ENCODE data around the gene PRKCE.
A peak's percentile ranks its signal among the peaks of the same experiment; 100 is the strongest.

Gene PRKCE

GRCh38 chr2:45651415-45652089 lies at the start of gene PRKCE:
Gene PRKCE (plus strand): TSS chr2:45651675.
- DNase-seq (ENCODE audit: low read depth in 2 of 2), result peak; percentile 36 to 41

- DNase-seq (ENCODE audit: low read depth in 2 of 2), result no peak
These were observed 48.9 kb upstream of the PRKCE start for GRCh38 chr2:45602624-45603023.

GRCh38 chr2:45605116-45605515 lies 46.4 kb upstream of the PRKCE start:
- DNase-seq (ENCODE audit: low read depth in 2 of 2), result no peak

GRCh38 chr2:45606796-45607195 lies 44.7 kb upstream of the PRKCE start:
- no peak for DNase-seq (ENCODE audit: low read depth in 2 of 2)

- no peak for DNase-seq (ENCODE audit: low read depth in 2 of 2)
These were observed 43.8 kb upstream of the PRKCE start for GRCh38 chr2:45607701-45608100.

- peak; percentile 15 to 18 for DNase-seq (ENCODE audit: low read depth in 2 of 2)
These were observed 41.0 kb upstream of the PRKCE start for GRCh38 chr2:45610281-45611019.

GRCh38 chr2:45611020-45611859 lies 40.2 kb upstream of the PRKCE start, which contains the start of gene SRBD1:
Gene SRBD1 (minus strand): TSS chr2:45611267. CDS start chr2:45605441, 5,826 bp downstream.
- DNase-seq (ENCODE audit: low read depth in 2 of 2), result peak; percentile 94

GRCh38 chr2:45612285-45612684 lies 39.2 kb upstream of the PRKCE start:
- no peak for DNase-seq (ENCODE audit: low read depth in 2 of 2)

- DNase-seq (ENCODE audit: low read depth in 2 of 2), result no peak
These were observed 38.7 kb upstream of the PRKCE start for GRCh38 chr2:45612731-45613130.

GRCh38 chr2:45614330-45614729 lies 37.1 kb upstream of the PRKCE start:
- DNase-seq (ENCODE audit: low read depth in 2 of 2), result no peak

GRCh38 chr2:45614871-45615415 lies 36.5 kb upstream of the PRKCE start:
- DNase-seq (ENCODE audit: low read depth in 2 of 2), result no peak

GRCh38 chr2:45616658-45617411 lies 34.6 kb upstream of the PRKCE start:
- no peak for DNase-seq (ENCODE audit: low read depth in 2 of 2)

GRCh38 chr2:45617496-45617895 lies 34.0 kb upstream of the PRKCE start:
- no peak for DNase-seq (ENCODE audit: low read depth in 2 of 2)

GRCh38 chr2:45622336-45623075 lies 29.0 kb upstream of the PRKCE start:
- no peak for DNase-seq (ENCODE audit: low read depth in 2 of 2)

GRCh38 chr2:45623098-45623497 lies 28.4 kb upstream of the PRKCE start:
- no peak for DNase-seq (ENCODE audit: low read depth in 2 of 2)

- no peak for DNase-seq (ENCODE audit: low read depth in 2 of 2)
These were observed 25.7 kb upstream of the PRKCE start for GRCh38 chr2:45625824-45626223.

GRCh38 chr2:45626387-45627221 lies 24.9 kb upstream of the PRKCE start:
- no peak for DNase-seq (ENCODE audit: low read depth in 2 of 2)

GRCh38 chr2:45627911-45628310 lies 23.6 kb upstream of the PRKCE start:
- DNase-seq (ENCODE audit: low read depth in 2 of 2), result no peak

GRCh38 chr2:45629971-45630370 lies 21.5 kb upstream of the PRKCE start:
- no peak for DNase-seq (ENCODE audit: low read depth in 2 of 2)

- DNase-seq (ENCODE audit: low read depth in 2 of 2), result no peak
These were observed 20.2 kb upstream of the PRKCE start for GRCh38 chr2:45631319-45631718.
